PFSK-1 (cell line): ENCODE measurements around the gene LARP1.

ENCODE experiments used
- POLR2AphosphoS5 ChIP-seq: IDR thresholded peaks from 2 replicates; pipeline ENCODE4 v1.6.1; 2012; ENCODE audit warnings: low read depth, mild to moderate bottlenecking, control low read depth, low read length, moderate library complexity
- REST ChIP-seq, 2 experiments: IDR thresholded peaks; 2 replicates each; pipeline versions ENCODE4 v1.6.1 to v1.8.0; 2011 to 2012; ENCODE audit warnings: low read depth in 2 of 2, low read length in 2 of 2, control low read depth in 1 of 2, inconsistent platforms in 1 of 2, mild to moderate bottlenecking in 1 of 2, moderate library complexity in 1 of 2; ENCODE audit not compliant: insufficient read depth in 1 of 2
- SIN3A ChIP-seq: IDR thresholded peaks from 2 replicates; pipeline ENCODE4 v1.6.1; 2012; ENCODE audit warnings: mild to moderate bottlenecking, low read length, moderate library complexity, borderline replicate concordance; ENCODE audit not compliant: insufficient read depth
- TAF1 ChIP-seq: IDR thresholded peaks from 2 replicates; pipeline ENCODE4 v1.6.1; 2012; ENCODE audit warnings: low read length, control low read depth, borderline replicate concordance; ENCODE audit not compliant: insufficient read depth

- TF ChIP-seq POLR2AphosphoS5 (no peak), TAF1 (no peak), REST (IDR thresholded peaks at IDR 0.05; ENCODE audit: insufficient read depth in 1 of 2, low read depth in 2 of 2, low read length in 2 of 2) (no peak), SIN3A (no peak)
These were observed 104.9 kb downstream of the LARP1 start for GRCh38 chr5:154860123-154860522.
